Body of pancreas (tissue), 4 donors: ENCODE data around the gene PRELP.

Experiments used
- POLR2A ChIP-seq, 3 donors: fragments of 450-650 bp; IDR thresholded peaks; one replicate each; pipeline ENCODE4 v1.6.1; 2016; ENCODE audit warnings: antibody characterized with exemption in 3 of 3, mild to moderate bottlenecking in 2 of 3
- TF ChIP-seq, protein P1 (sequence below), 7 experiments: fragments of 450-650 bp in 4 of 7; fragments of 200-600 bp in 3 of 7; sonication (generic) in 3 of 7; IDR thresholded peaks; one replicate each; pipeline ENCODE4 v1.5.1; 2016 to 2019; ENCODE audit warnings: antibody characterized with exemption in 7 of 7

DNA sequence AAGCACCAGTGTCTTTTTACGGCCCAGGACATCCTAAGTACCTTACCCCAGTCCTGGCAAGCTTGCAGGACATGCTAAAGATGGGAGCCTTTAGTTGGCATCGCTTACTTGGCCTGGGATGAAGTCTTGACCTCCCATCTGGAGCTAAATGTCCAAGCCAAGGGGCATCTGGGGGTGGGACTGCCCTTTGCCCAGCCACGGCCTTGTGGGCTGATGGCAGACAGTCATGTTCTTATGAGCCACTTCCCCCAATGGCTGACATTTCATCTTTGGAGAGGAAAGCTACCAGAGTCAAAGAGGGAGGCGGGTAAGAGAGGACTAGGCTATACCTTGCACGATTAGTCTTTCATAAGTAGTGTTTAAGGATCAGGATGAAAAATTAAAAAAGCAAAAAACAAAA, 50.5 kb downstream of the PRELP start:
- TF ChIP-seq, protein P1, sequence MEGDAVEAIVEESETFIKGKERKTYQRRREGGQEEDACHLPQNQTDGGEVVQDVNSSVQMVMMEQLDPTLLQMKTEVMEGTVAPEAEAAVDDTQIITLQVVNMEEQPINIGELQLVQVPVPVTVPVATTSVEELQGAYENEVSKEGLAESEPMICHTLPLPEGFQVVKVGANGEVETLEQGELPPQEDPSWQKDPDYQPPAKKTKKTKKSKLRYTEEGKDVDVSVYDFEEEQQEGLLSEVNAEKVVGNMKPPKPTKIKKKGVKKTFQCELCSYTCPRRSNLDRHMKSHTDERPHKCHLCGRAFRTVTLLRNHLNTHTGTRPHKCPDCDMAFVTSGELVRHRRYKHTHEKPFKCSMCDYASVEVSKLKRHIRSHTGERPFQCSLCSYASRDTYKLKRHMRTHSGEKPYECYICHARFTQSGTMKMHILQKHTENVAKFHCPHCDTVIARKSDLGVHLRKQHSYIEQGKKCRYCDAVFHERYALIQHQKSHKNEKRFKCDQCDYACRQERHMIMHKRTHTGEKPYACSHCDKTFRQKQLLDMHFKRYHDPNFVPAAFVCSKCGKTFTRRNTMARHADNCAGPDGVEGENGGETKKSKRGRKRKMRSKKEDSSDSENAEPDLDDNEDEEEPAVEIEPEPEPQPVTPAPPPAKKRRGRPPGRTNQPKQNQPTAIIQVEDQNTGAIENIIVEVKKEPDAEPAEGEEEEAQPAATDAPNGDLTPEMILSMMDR (IDR thresholded peaks at IDR 0.05), result no peak
- no peak for TF ChIP-seq POLR2A (IDR thresholded peaks at IDR 0.05)
